ENCODE results near the gene ELF3.
"Not testable (repeated sequence)": the region's sequence is repeated elsewhere in the genome, so short reads cannot be mapped to it uniquely, and the experiment has no call there.

ELF3 gene

DNA sequence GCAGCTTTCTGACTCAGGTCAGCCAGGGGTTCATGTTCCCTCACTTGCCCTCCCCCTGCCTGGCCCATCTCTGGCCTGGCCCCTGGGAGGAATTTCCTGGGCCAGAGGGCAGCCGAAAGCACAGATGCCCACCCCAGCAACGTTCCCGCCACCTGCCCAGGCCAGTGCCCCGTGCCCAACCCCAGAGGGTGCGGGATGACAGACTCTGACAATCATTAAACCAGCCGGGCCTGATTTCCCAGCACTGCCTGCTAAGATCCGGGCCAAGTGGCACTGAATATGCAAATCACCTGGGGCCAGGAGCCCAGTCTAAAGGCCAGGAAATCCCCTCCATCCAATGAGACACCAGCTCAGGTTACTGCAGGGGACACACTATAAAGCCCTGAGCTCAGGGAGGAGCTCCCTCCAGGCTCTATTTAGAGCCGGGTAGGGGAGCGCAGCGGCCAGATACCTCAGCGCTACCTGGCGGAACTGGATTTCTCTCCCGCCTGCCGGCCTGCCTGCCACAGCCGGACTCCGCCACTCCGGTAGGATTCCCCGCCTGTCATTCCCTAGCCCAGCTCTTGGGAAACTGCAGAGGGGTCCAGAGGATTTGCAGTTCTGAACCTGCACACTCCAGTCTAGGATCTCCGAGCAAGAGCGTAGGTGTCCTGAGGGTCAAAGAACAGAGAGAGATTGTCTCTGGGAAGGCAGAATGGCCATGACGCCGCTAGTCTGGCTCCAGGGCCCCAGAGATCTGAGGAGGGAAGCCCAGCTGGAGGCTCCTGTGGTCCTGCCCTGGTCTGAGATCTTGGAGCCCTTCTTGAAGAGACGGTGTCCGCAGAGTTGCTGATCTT is at the start of gene ELF3:
Gene ELF3 (plus strand): TSS at position 408 of the 836 bp plus-strand sequence. CDS start 550 bp downstream, outside the sequence.
- no peak for DNase-seq

DNA sequence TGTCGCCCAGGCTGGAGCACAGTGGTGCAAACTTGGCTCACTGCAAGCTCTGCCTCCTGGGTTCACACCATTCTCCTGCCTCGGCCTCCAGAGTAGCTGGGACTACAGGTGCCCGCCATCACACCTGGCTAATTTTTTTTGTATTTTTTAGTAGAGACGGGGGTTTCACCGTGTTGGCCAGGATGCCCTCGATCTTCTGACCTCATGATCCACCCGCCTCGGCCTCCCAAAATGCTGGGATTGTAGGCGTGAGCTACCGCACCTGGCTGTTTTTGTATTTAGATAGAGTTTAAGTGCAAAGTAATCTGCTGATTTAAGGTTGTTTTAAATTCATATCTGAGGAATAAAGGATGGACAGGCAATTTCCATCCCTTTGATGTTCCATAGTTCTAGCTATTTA is 48.0 kb upstream of the ELF3 start:
- DNase-seq = not testable (repeated sequence)

DNA sequence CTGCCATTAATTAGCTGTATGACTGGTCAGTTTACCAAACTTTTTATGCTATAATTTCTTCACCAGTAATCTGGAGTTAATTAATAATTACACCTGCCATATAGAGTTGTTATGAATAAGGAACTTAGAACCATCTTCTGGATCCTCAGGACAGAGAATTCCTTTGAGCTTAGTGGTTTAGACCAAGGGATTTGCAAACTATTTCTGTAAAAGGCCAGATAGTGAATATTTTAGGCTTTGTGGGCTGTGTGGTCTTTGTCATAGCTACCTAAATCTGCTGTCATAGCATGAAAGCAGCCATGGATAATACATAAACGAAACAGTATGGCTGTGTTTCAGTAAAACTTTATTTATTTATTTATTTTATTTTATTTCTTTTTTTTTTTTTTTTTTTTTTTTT is 46.1 kb upstream of the ELF3 start:
- DNase-seq = no peak

DNA sequence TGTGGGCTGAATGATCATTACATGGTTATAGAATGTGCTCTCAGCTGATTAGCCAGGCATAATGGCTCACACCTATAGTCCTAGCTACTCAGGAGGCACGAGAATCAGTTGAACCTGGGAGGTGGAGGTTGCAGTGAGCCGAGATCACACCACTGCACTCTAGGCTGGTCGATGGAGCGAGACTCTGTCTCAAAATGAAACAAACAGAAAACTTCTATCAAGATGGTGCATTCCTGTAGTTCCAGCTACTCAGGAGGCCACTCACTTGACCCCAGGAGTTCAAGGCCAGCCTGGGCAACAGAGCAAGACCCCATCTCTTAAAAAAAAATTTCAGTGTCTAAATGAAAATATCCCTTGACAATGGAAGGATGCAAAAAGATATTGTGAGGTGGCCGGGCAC is 44.2 kb upstream of the ELF3 start:
- DNase-seq = no peak

DNA sequence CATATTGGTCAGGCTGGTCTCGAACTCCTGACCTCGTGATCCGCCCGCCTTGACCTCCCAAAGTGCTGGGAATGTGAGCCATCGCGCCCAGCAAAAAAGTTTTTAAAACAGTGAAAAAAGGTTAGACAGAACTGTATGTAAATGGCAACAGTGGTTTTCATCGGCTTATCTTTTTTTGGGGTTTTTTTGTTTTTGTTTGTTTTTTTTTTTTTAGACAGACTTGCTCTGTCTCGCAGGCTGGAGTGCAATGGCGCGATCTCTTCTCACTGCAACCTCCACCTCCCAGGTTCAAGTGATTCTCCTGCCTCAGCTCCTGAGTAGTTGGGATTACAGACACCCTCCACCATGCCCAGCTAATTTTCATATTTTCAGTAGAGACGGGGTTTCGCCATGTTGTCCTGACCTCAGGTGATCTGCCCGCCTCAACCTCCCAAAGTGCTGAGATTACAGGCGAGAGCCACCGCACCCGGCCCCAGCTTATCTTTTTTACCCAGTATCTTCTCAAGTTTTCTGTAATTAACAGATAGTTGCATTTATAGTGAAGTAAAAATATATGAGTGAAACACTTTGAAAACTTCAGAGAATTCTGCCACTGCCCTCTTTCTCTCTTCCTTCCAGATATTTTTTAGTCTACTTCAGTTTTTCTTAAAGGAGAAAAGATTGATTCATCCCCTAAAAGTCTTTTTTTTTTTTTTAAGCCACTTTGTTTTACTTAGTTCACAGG is 42.0 kb upstream of the ELF3 start:
- no peak for DNase-seq

DNA sequence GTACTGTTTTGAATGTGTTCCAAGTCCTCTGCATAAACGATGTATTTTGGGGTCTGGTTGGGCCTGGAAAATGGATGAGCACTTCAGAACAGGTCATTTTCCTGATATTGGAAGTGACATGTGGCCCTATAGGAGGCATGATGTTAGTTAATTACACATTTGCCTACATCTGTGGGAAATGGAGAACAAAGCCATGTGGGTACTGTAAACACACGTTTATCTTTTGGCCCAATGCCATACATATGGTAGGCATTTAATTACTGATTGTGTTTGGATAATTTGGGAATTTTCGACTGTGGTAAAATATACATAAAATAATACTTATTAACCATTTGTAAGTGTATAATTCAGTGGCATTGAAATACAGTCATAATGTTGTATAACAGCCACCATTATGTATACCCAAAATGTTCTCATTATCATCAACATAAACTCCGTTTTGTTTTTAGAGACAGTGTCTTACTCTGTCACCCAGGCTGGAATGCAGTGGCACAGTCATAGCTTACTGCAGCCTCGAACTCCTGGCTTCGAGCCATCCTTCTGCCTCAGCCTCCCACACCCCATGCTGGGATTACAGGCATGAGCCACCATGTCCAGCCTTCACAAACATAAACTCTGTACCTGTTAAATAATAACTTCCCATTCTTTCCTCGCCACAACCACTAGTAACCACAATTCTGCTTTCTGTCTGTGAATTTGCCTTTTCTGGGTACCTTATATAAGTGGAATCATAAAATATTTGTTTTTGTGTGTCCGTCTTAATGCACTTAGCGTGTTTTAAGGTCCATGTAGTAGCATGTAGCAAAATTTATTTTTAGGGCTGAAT is 39.8 kb upstream of the ELF3 start:
- DNase-seq = no peak

DNA sequence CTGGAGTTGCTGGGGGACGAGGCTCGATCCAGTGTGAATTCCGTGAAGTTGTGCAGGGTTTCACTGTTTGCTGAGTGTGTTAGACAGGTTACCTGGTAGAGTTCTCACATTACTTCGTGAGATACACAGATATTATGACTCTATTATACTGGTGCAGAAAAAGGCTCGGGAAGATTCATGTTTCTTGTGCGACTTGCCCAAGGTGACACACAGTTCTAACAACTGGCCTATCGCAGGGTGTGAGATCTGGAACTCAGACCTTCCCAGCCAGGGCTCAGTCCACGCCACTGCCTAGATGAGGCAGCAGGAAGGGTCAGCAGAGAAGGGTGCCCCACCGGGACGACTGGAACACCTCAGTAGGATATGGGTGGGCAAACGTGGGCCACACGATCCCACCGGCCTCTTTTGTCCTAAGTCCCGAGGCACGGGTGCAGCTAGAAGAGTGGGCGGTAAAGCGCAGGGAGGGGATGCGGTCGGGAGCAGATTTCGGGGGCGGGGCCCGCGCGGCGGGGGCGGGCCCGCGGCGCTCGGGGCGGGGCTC is 28.2 kb upstream of the ELF3 start:
- peak; percentile 80 for DNase-seq

DNA sequence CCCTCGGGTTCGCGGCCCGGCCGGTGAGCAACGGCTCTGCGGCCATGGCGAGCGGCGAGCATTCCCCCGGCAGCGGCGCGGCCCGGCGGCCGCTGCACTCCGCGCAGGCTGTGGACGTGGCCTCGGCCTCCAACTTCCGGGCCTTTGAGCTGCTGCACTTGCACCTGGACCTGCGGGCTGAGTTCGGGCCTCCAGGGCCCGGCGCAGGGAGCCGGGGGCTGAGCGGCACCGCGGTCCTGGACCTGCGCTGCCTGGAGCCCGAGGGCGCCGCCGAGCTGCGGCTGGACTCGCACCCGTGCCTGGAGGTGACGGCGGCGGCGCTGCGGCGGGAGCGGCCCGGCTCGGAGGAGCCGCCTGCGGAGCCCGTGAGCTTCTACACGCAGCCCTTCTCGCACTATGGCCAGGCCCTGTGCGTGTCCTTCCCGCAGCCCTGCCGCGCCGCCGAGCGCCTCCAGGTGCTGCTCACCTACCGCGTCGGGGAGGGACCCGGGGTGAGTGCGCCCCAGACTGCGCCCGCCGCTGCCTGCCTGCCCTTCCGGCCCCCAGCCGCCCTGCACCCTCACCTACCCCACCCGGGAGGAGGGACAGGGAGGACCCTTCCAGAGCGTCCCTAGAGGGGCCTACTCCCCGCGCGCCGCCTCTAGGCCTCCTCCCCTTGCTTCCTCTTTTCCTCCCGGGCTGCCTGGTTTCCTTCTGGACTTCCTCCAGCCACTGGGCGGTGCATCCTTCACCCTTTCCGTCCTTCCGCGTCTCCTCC is 27.6 kb upstream of the ELF3 start, which contains the start of gene RNPEP:
Gene RNPEP (plus strand): TSS at position 26 of the 757 bp plus-strand sequence. CDS start 19 bp downstream, at position 45.
- DNase-seq = peak; percentile 59

DNA sequence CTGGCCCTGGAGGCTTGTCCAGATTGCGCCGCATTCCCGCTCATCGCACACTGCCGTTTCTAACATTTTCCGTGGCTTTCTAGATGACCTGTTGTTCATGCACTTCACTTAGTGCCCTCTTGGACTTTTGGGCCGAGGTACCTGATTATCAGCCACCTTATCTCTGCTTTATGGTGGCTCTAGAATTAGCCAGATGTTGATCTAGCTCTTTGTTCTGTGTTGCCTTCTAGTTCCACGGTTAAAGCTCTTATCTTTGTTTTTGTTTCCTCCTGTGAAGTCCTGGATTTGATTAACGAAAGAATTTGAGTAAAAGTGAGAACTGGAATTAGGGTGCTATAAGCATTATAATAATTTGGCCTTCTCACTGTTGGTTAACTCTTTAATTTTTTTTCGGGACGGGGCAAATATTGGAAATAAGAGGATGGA is 27.0 kb upstream of the ELF3 start:
- DNase-seq = no peak

DNA sequence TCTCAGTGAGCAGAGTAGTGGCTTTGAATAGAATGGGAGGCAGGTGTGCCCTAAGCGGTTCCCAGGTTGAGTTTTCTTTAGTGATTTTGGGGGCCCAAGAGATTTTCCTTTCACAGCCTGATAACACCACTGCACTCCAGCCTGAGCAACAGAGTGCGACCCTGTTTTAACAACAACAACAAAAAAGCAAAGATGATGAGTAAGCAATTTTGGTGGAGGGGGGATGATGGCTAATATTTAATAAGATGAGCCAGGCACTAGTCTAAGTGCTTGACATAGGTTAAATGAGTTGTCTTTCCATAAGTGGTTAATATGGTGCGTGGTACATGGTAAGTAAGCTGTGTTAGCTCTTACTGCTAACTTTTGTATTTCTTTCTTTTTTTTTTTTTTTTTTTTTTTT is 25.9 kb upstream of the ELF3 start:
- DNase-seq = no peak

DNA sequence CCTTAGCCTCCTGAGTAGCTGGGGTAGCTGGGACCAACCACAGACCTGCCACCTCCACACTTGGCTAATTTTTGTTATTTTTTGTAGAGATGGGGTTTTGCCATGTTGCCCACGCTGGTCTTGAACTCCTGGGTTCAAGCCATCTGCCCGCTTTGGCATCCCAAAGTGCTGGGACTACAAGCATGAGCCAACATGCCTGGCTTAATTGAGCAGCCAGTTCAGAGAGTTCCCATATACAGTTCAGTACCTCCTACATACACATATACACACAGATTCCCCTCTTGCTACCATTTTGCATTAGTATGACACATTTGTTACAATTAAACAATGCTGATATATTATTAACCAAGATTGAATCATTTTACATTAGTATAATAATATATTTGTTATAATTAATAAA is 25.0 kb upstream of the ELF3 start:
- DNase-seq = no peak

DNA sequence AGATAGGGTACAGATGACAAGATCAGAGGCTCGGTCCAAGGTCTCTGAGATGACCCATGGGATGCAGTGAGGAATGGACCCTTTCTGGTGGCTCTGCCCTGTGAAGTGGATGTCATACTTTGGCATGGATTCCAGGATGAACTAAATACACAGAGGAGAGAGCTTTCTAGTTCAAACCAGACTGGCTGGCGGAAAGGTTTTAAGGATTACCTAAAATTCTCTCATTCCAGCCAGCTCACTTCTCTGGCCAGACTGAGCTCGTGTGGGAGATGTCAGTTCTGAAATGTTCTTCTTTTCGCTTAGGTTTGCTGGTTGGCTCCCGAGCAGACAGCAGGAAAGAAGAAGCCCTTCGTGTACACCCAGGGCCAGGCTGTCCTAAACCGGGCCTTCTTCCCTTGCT is 21.8 kb upstream of the ELF3 start:
- no peak for DNase-seq

DNA sequence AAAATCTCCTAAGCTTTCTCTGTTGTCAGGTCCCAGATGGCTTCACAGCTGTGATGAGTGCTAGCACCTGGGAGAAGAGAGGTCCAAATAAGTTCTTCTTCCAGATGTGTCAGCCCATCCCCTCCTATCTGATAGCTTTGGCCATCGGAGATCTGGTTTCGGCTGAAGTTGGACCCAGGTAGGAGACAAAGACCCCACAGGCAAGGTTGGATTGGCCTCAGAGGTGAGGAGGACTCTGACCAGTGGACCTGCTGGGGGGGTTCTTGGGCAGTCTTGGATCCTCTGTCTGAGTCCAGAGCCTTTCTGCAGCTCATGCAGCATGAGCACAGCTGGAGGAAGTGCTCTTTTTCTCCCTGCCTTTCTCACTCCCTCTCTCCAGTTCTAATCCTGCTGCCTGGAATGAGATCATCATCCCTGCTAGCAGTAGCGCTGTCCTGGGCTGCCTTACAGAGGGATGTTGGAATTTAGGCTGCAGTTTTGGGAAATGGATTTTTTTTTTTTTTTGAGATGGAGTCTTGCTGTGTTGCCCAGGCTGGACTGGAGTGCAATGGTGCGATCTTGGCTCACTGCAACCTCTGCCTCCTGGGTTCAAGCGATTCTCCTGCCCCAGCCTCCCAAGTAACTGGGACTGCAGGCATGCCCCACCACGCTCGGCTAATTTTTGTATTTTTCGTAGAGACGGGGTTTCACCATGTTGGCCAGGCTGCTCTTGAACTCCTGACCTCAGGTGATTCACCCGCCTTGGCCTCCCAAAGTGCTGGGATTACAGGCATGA is 20.8 kb upstream of the ELF3 start:
- DNase-seq = no peak

DNA sequence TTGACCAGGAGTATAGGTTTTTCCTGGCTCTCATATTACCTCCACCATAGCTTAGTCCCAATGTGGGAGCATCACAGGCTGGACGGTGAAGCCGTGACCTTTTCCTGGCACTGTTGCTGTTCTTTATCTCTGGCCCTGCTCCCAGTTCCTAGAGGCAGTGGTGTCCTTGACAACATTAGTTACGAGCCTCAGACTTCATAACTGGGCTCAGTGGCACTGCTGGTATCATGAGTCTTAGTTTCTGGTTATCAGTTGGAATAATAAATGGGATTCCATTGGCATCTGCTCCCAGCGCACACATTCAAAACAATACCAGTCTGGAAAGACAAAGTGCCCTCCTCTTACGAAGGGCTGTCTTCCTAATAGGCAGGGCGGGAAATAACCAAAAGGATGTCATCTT is 20.0 kb upstream of the ELF3 start:
- DNase-seq = no peak

DNA sequence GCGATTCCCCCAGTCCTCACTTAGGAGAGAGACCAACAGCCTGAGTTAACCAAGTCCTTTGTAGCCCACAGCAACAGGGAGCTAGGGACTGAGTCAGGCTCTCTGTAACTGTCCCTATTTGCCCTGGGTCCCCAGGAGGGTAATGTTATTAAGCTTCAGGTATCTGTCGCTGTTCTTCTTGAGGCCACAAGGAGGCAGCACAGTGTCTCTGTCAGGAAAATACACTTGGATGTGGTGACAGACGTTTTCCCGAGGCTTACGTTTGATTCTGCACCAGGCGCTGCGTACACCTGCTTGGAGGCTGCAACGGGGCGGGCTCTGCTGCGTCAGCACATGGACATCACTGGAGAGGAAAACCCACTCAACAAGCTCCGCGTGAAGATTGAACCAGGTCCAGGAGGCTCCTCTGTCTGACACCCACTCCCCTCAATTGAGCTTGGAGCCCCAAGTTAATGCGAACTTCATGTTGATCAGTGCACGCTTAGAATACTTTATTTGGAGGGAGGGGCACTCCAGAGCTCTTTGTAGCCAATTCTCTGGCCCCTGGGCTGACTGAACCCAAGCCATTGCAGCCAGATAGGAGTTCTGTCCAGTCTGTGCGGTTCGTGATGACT is 10.7 kb upstream of the ELF3 start:
- DNase-seq = peak; percentile 48

DNA sequence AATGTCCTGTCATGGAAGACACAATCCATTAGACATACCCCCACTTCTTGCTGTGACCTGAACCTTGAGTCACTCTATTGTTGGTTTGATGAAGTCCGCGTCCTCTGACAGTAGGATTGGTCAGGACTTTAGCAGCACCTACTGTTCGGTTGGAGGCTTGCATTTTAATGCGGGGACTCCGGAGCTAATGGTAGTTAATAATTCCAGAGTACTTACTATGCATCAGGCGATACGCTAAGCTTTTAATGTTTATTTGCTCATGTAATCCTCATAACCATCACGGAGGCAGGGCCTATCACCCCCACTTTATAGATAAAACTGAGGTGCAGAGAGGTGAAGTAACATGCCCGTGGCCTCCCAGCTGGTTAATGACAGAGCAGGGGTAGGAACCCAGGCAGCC is 7.9 kb upstream of the ELF3 start:
- no peak for DNase-seq

DNA sequence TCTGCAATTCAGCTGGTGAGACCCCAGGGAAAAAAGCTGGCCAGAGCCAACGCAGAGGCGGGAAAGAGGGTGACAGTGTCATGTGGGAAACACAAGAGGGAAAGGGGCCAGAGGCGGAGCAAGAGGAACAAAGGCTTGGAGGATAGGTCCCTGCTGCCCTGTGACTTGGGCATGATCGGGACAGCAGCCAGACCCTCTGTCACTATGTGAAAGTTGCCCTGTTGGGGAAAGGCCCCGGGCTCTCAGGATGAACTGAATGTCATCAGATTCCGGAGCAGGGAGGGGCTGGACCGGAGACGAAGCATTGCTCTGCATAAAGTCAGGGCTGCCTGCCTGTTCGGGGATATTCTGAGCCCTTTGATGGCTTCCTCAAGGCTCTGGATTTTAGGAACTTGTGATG is 5.7 kb upstream of the ELF3 start:
- DNase-seq = no peak

DNA sequence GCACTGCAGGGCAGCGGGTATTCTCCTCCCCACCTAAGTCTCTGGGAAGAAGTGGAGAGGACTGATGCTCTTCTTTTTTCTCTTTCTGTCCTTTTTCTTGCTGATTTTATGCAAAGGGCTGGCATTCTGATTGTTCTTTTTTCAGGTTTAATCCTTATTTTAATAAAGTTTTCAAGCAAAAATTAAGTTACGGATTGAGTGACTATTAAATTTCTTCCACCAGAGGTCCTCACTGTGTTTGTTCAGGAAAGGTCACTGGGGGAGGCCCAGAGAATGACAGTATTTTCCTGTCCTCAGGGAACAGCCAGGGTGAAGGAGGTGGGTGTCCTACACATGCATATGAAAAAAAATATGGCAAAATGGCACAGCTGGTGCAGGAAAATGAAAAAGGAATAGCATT is 4.4 kb upstream of the ELF3 start:
- DNase-seq = no peak

DNA sequence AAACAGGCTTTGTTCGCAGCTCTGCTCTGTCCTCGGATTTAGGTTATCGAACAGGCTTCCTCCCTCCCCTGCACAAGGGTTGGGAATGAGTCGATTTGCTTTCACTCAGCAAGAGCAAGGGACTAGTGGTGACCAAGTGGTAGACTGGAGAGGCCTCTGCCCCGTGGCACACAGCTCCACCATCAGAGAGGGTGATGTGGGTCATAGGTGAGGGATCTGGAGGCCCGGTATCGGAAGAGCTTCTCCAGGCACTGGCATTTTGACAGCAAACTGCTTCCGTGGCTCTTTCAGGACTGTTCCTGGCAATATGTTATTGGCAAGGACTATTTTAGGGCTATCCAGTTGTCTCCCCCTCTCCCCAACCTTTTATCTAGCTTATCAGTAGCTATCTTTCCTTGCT is 3.1 kb upstream of the ELF3 start:
- DNase-seq = no peak

DNA sequence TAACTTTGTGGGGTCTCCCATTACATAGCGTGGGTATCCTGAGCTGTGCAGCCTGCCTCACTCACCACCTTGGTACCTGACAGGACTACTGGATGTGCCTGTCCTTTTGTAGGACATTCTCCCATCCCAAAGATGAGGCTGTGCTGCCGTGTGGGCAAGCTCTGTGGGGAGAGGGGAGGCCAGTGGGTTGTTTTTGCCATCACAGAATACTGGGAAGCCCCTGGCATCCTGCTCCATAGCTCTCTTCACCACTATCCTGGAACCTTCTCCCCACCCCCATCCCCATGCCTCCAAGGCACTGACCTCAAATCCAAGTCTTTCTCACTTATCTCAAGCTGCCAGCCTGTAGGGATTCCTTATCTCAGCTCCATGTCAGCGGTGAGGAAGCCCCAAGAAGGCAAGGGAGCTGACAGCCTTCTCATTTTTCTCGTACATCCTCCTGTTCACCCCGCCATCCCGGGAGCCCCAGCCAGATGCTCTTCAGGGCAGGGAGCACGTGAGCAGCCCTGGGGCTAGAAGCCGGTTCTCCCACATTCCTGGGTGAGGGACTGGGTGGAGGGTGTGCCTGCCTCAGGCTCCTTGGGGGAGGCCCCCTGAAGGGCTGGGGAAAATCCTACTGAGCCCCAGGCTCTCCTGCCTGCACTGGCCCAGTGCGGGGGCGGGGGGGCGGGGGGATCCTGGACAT is 2.4 kb upstream of the ELF3 start:
- DNase-seq = no peak

All from activated CD4-positive, alpha-beta T cell treated with anti-CD3 and anti-CD28 coated beads, Interleukin-2, Interleukin-6, amounts not matched to agents 100 ng/mL and 50 ng/mL, durations not matched to agents 16 hours and 8 hours (primary cell).